ENCODE data around the gene FAN1.

FAN1 gene

GRCh38 chr15:30978328-30978727, 74.6 kb downstream of the FAN1 start:
- H3K27ac ChIP-seq, result no peak overlapping the region
- H3K36me3 ChIP-seq (replicated peaks), result peaks cover 6% of the 10 kb centered on the region
- H3K4me3 ChIP-seq (ENCODE audit: low read depth, low read length), result no peak overlapping the region
- DNase-seq, result no peak
- no peak for TF ChIP-seq CTCF (IDR thresholded peaks at IDR 0.05; ENCODE audit: low read depth, low read length, missing control alignments)
- no peaks in the 10 kb centered on the region for H3K27me3 ChIP-seq (replicated peaks)
- in situ Hi-C loops (cut with HindIII; ENCODE audit: low pct_ligation_motif_present, low sequenced_read_pairs), result no loop called here

- no peak overlapping the region for H3K27ac ChIP-seq
- TF ChIP-seq CTCF (IDR thresholded peaks at IDR 0.05; ENCODE audit: low read depth, low read length, missing control alignments), result no peak
- no peak overlapping the region for H3K4me3 ChIP-seq (ENCODE audit: low read depth, low read length)
Observed at GRCh38 chr15:30979457-30979856, 75.7 kb downstream of the FAN1 start.

GRCh38 chr15:30984118-30984517, 80.4 kb downstream of the FAN1 start:
- in situ Hi-C loops (cut with HindIII; ENCODE audit: low pct_ligation_motif_present, low sequenced_read_pairs), result no loop called here
- H3K4me3 ChIP-seq (ENCODE audit: low read depth, low read length), result no peak overlapping the region

More at GRCh38 chr15:30979457-30979856, 75.7 kb downstream of the FAN1 start:
- in situ Hi-C loops (cut with HindIII; ENCODE audit: low pct_ligation_motif_present, low sequenced_read_pairs), result no loop called here
- no peaks in the 10 kb centered on the region for H3K27me3 ChIP-seq (replicated peaks)
- DNase-seq, result no peak
- H3K36me3 ChIP-seq (replicated peaks), result no peaks in the 10 kb centered on the region

GRCh38 chr15:30984542-30984941, 80.8 kb downstream of the FAN1 start:
- Histone ChIP-seq H3K36me3 (replicated peaks) (no peaks in the 10 kb centered on the region), H3K4me3 (ENCODE audit: low read depth, low read length) (no peak overlapping the region), H3K27ac (no peak overlapping the region), H3K27me3 (replicated peaks) (no peaks in the 10 kb centered on the region)
- no peak for DNase-seq
- TF ChIP-seq CTCF (IDR thresholded peaks at IDR 0.05; ENCODE audit: low read depth, low read length, missing control alignments), result no peak
- in situ Hi-C loops (cut with HindIII; ENCODE audit: low pct_ligation_motif_present, low sequenced_read_pairs), result no loop called here

More at GRCh38 chr15:30984118-30984517, 80.4 kb downstream of the FAN1 start:
- H3K27me3 ChIP-seq (replicated peaks), result no peaks in the 10 kb centered on the region
- no peaks in the 10 kb centered on the region for H3K36me3 ChIP-seq (replicated peaks)
- DNase-seq, result no peak
- H3K27ac ChIP-seq, result no peak overlapping the region
- TF ChIP-seq CTCF (IDR thresholded peaks at IDR 0.05; ENCODE audit: low read depth, low read length, missing control alignments), result no peak

- in situ Hi-C loops (cut with HindIII; ENCODE audit: low pct_ligation_motif_present, low sequenced_read_pairs), result no loop called here
- H3K4me3 ChIP-seq (ENCODE audit: low read depth, low read length), result no peak overlapping the region
- no peak for DNase-seq
- no peaks in the 10 kb centered on the region for H3K27me3 ChIP-seq (replicated peaks)
- no peak for TF ChIP-seq CTCF (IDR thresholded peaks at IDR 0.05; ENCODE audit: low read depth, low read length, missing control alignments)
- no peak overlapping the region for H3K27ac ChIP-seq
- no peaks in the 10 kb centered on the region for H3K36me3 ChIP-seq (replicated peaks)
Observed at GRCh38 chr15:30985081-30985531, 81.4 kb downstream of the FAN1 start.

GRCh38 chr15:30990036-30990435, 86.3 kb downstream of the FAN1 start:
- TF ChIP-seq CTCF (IDR thresholded peaks at IDR 0.05; ENCODE audit: low read depth, low read length, missing control alignments), result peak; percentile 13
- Histone ChIP-seq H3K27me3 (replicated peaks) (no peaks in the 10 kb centered on the region), H3K36me3 (replicated peaks) (no peaks in the 10 kb centered on the region), H3K4me3 (ENCODE audit: low read depth, low read length) (peak overlapping the region; percentile 91), H3K27ac (no peak overlapping the region)
- in situ Hi-C loops (cut with HindIII; ENCODE audit: low pct_ligation_motif_present, low sequenced_read_pairs), result no loop called here
- DNase-seq, result no peak
